IPS-18c (cell line): Measurements from ENCODE around the gene APBB1IP.
"Not testable (repeated sequence)": the region's sequence is repeated elsewhere in the genome, so short reads cannot be mapped to it uniquely, and the experiment has no call there.

ENCODE experiments used
- H3K4me3 ChIP-seq: 2 replicates; pipeline ENCODE4 v1.7.0; 2013; ENCODE audit warnings: low read depth, mild to moderate bottlenecking, low read length, moderate library complexity; ENCODE audit not compliant: insufficient read depth
- H3K9me3 ChIP-seq: one replicate; pipeline ENCODE4 v1.6.1; 2013; ENCODE audit warnings: mild to moderate bottlenecking, low read length, moderate library complexity; ENCODE audit not compliant: control insufficient read depth, insufficient read depth

Gene APBB1IP

GRCh38 chr10:26464632-26465280 is 26.6 kb downstream of the APBB1IP start:
- H3K4me3 ChIP-seq, result no peak overlapping the region
- H3K9me3 ChIP-seq, result no peaks in the 10 kb centered on the region

- not testable (repeated sequence) for H3K9me3 ChIP-seq, H3K4me3 ChIP-seq
Measured at GRCh38 chr10:26466531-26466930, 28.4 kb downstream of the APBB1IP start.

- H3K4me3 ChIP-seq, result no peak overlapping the region
- H3K9me3 ChIP-seq, result no peaks in the 10 kb centered on the region
Measured at GRCh38 chr10:26467639-26468038, 29.5 kb downstream of the APBB1IP start.

- no peaks in the 10 kb centered on the region for H3K9me3 ChIP-seq
- H3K4me3 ChIP-seq, result no peak overlapping the region
Measured at GRCh38 chr10:26468291-26468690, 30.1 kb downstream of the APBB1IP start.

- H3K9me3 ChIP-seq, result no peaks in the 10 kb centered on the region
- no peak overlapping the region for H3K4me3 ChIP-seq
Measured at GRCh38 chr10:26468700-26469099, 30.6 kb downstream of the APBB1IP start.

GRCh38 chr10:26472492-26472778 is 34.3 kb downstream of the APBB1IP start:
- Histone ChIP-seq H3K9me3 (no peaks in the 10 kb centered on the region), H3K4me3 (no peak overlapping the region)

GRCh38 chr10:26474026-26474425 is 35.9 kb downstream of the APBB1IP start:
- Histone ChIP-seq H3K4me3 (no peak overlapping the region), H3K9me3 (no peaks in the 10 kb centered on the region)

GRCh38 chr10:26474845-26475244 is 36.7 kb downstream of the APBB1IP start:
- not testable (repeated sequence) for H3K4me3 ChIP-seq, H3K9me3 ChIP-seq

- no peaks in the 10 kb centered on the region for H3K9me3 ChIP-seq
- no peak overlapping the region for H3K4me3 ChIP-seq
Measured at GRCh38 chr10:26475386-26475785, 37.2 kb downstream of the APBB1IP start.

- Histone ChIP-seq H3K9me3 (no peaks in the 10 kb centered on the region), H3K4me3 (no peak overlapping the region)
Measured at GRCh38 chr10:26477501-26477900, 39.4 kb downstream of the APBB1IP start.

GRCh38 chr10:26478061-26478460 is 39.9 kb downstream of the APBB1IP start:
- Histone ChIP-seq H3K4me3 (no peak overlapping the region), H3K9me3 (no peaks in the 10 kb centered on the region)

- H3K4me3 ChIP-seq, result no peak overlapping the region
- no peaks in the 10 kb centered on the region for H3K9me3 ChIP-seq
Measured at GRCh38 chr10:26479766-26480492, 41.8 kb downstream of the APBB1IP start.

GRCh38 chr10:26481315-26481692 is 43.2 kb downstream of the APBB1IP start:
- Histone ChIP-seq H3K9me3 (no peaks in the 10 kb centered on the region), H3K4me3 (no peak overlapping the region)

- Histone ChIP-seq H3K9me3 (no peaks in the 10 kb centered on the region), H3K4me3 (no peak overlapping the region)
Measured at GRCh38 chr10:26481914-26482550, 43.9 kb downstream of the APBB1IP start.

- no peaks in the 10 kb centered on the region for H3K9me3 ChIP-seq
- H3K4me3 ChIP-seq, result no peak overlapping the region
Measured at GRCh38 chr10:26483554-26483953, 45.4 kb downstream of the APBB1IP start.

GRCh38 chr10:26485150-26485941 is 47.2 kb downstream of the APBB1IP start:
- H3K9me3 ChIP-seq, result no peaks in the 10 kb centered on the region

GRCh38 chr10:26486304-26486703 is 48.2 kb downstream of the APBB1IP start:
- no peak overlapping the region for H3K4me3 ChIP-seq
- no peaks in the 10 kb centered on the region for H3K9me3 ChIP-seq

More at GRCh38 chr10:26485150-26485941, 47.2 kb downstream of the APBB1IP start:
- H3K4me3 ChIP-seq, result no peak overlapping the region
